Measurements from ENCODE around the gene ARHGAP12. TPM values are rescaled to one million over a fixed set of nuclear protein-coding genes. Genes with fewer than 3 reads are reported as not detected.
A peak's percentile ranks its signal among the peaks of the same experiment; 100 is the strongest.

The ARHGAP12 gene
- total RNA-seq, 1 donor from 2014 or later = 27.2 TPM

DNA sequence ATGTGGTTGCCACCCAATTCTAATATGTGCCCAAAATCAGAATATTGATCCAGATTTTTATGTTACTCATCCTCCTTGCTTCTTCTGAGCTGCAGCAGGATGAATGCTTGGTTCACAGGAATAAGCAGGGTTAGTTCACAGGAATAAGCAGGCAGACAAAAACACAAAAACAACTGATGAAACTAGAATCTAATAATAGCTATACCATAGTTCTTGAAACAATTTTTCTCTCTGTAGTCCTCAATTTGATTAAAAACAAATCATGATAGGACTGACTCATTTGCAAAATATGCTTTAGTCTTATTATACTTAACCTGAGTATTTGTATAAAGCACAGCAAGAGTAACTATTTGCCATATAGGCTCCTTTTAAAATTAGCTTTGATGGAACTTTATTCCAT lies 24.4 kb upstream of the ARHGAP12 start:
- intact Hi-C loops (cut with DNase I) = no loop called here
- TF ChIP-seq, protein P1, sequence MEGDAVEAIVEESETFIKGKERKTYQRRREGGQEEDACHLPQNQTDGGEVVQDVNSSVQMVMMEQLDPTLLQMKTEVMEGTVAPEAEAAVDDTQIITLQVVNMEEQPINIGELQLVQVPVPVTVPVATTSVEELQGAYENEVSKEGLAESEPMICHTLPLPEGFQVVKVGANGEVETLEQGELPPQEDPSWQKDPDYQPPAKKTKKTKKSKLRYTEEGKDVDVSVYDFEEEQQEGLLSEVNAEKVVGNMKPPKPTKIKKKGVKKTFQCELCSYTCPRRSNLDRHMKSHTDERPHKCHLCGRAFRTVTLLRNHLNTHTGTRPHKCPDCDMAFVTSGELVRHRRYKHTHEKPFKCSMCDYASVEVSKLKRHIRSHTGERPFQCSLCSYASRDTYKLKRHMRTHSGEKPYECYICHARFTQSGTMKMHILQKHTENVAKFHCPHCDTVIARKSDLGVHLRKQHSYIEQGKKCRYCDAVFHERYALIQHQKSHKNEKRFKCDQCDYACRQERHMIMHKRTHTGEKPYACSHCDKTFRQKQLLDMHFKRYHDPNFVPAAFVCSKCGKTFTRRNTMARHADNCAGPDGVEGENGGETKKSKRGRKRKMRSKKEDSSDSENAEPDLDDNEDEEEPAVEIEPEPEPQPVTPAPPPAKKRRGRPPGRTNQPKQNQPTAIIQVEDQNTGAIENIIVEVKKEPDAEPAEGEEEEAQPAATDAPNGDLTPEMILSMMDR (IDR thresholded peaks at IDR 0.05) = no peak
- ATAC-seq (no peak), DNase-seq (no peak)
- Histone ChIP-seq H3K36me3 (no peaks in the 10 kb centered on the region), H3K27ac (no peak overlapping the region), H3K4me1 (no peaks in the 10 kb centered on the region), H3K27me3 (no peaks in the 10 kb centered on the region), H3K4me3 (no peak overlapping the region), H3K9me3 (no peaks in the 10 kb centered on the region)

DNA sequence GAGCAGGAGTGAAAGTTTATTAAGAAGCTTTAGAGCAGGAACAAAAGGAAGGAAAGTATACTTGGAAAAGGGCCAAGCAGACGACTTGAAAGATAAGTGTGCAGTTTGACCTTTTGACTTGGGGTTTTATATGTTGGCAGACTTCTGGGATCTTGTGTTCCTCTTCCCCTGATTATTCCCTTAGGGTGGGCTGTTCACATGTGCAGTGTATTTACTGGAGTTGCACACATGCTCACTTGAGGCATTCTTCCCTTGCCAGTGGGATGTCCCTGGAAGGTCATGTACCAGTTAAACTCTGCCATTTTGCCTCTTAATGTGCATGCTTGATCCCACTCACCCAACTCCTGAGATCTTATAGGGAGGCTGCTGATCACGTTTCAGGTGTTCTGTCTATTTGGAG lies 23.4 kb upstream of the ARHGAP12 start:
- Histone ChIP-seq H3K4me1 (peaks cover 4% of the 10 kb centered on the region), H3K36me3 (no peaks in the 10 kb centered on the region), H3K9me3 (no peaks in the 10 kb centered on the region), H3K27me3 (no peaks in the 10 kb centered on the region), H3K4me3 (no peak overlapping the region), H3K27ac (no peak overlapping the region)
- intact Hi-C loops (cut with DNase I) = no loop called here
- DNase-seq (no peak), ATAC-seq (no peak)
- TF ChIP-seq, protein P1 (IDR thresholded peaks at IDR 0.05) = no peak

DNA sequence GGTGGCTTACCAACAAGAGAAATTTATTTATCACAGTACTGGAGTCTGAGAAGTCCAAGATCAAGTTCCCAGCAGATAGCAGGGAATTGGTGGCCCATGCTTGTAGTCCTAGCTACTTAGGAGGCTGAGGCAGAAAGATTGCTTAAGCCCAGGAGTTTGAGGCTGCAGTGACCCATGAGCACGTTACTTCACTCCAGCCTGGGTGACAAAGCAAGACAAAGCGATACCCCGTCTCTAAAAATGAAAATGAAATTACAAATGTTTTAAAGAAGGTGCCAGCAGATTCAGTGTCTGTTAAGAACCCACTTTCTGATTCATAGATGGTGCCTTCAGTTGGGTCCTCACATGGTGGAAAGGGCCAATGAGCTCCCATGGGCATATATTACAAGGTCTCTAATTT lies 20.6 kb upstream of the ARHGAP12 start:
- Histone ChIP-seq H3K27ac (no peak overlapping the region), H3K4me1 (peaks cover 8% of the 10 kb centered on the region), H3K9me3 (no peaks in the 10 kb centered on the region), H3K36me3 (no peaks in the 10 kb centered on the region), H3K4me3 (no peak overlapping the region), H3K27me3 (no peaks in the 10 kb centered on the region)
- DNase-seq (no peak), ATAC-seq (peak; percentile 57)
- TF ChIP-seq, protein P1 (IDR thresholded peaks at IDR 0.05) = no peak
- intact Hi-C loops (cut with DNase I) = no loop called here

DNA sequence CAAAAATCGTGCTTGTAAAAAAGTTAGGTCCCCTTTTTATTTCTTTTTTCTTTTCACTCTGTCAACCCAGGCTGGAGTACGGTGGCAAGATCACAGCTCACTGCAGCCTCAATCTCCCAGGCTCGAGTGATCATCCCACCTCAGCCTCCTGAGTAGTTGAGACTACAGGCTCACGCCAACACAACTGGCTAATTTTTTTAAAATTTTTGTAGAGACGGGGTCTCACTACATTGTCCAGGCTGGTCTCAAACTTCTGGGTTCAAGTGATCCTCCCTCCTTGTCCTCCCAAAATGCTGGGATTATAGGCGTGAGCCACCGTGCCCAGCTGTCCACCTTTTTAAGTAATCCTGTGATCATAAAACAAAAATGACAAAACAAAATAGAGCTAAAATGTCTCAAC lies 19.4 kb upstream of the ARHGAP12 start:
- H3K4me3 ChIP-seq = peak overlapping the region; percentile 12
- intact Hi-C loops (cut with DNase I) = no loop called here

DNA sequence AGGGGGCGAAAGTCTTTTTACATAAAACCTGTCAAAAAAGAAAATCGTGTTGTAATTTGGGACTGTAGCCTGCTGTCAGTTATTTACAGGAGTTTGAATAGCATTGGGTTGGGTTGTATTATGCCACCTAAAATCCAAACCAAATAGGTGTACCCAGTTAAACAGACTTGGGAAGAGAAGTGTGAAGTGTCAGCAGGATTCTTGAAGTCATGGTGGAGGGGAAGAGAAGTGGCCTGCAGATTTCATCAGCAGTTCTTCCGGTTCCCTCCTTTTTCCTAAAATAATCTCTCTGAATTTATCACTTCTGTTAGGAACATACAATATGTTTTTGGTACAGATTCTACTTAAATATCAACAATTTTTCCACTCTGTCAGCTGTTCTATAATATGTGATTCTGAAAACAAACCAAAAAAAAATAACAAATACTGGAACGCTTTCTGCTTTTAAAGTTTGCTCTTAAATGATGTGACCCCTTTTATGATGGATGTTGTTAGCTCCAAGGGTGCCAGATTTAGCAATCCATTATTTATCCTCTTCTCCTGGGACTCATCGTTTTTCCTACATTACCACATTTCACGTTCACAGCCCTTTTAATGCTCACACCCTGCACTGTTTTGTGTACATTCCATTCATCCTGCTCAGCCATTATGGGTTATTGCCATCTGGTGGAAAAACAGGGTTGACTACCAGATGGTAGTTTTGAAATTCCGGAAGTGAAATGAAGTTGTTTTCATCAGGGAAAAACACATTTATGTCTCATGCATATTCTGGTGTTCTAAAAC lies 18.7 kb upstream of the ARHGAP12 start:
- H3K4me3 ChIP-seq = peak overlapping the region; percentile 12
- ATAC-seq (peak; percentile 89), DNase-seq (no peak)
- TF ChIP-seq, protein P1 (IDR thresholded peaks at IDR 0.05) = peak; percentile 48
- H3K4me1 ChIP-seq = peaks cover 8% of the 10 kb centered on the region
- intact Hi-C loops (cut with DNase I) = no loop called here
- H3K27me3 ChIP-seq = no peaks in the 10 kb centered on the region
- no peaks in the 10 kb centered on the region for H3K36me3 ChIP-seq
- H3K9me3 ChIP-seq = no peaks in the 10 kb centered on the region
- no peak overlapping the region for H3K27ac ChIP-seq

More for the DNA sequence above, 19.4 kb upstream of the ARHGAP12 start:
- no peak for DNase-seq
- ATAC-seq = no peak
- Histone ChIP-seq H3K4me1 (peaks cover 8% of the 10 kb centered on the region), H3K27ac (peak overlapping the region; percentile 28), H3K36me3 (no peaks in the 10 kb centered on the region), H3K9me3 (no peaks in the 10 kb centered on the region), H3K27me3 (no peaks in the 10 kb centered on the region)
- TF ChIP-seq, protein P1 (IDR thresholded peaks at IDR 0.05) = no peak

All from upper lobe of right lung (tissue), 1 donor.